H1 (cell line): ENCODE data around the gene SLC43A2. TPM values are rescaled to one million over a fixed set of nuclear protein-coding genes. Genes with fewer than 3 reads are reported as not detected.

Experiments
- CTCF ChIA-PET: fragments of 300-600 bp; sonication (Branson Sonifier 250); formaldehyde crosslinking; loops from one replicate; lab custom pipeline; 2021; ENCODE audit not compliant: partially characterized antibody; lab: Charles Lee
- POLR2A ChIA-PET: fragments of 300-600 bp; sonication (Branson Sonifier 250); formaldehyde crosslinking; loops from one replicate; lab custom pipeline; 2021; ENCODE audit warnings: inconsistent platforms; ENCODE audit not compliant: partially characterized antibody; lab: Charles Lee
- DNase-seq, 2 experiments: peaks; one replicate each; pipeline versions ENCODE4 v3.0.0 to v3.0.0-alpha.2; 2010 to 2022; ENCODE audit warnings: low spot score in 2 of 2, low read depth in 1 of 2, mixed read lengths in 1 of 2
- FAIRE-seq: peaks from 2 replicates; lab custom pipeline; 2011; peaks lifted over from hg19 to GRCh38; lab: Jason Lieb, UNC
- H2AFZ ChIP-seq: 2 replicates; pipeline ENCODE4 v1.8.1; 2012; ENCODE audit warnings: low read length, inconsistent platforms
- H2AK5ac ChIP-seq: 2 replicates; pipeline ENCODE4 v1.6.1; 2013; ENCODE audit warnings: low read depth, low read length
- H2BK120ac ChIP-seq: replicated peaks from 2 replicates; pipeline ENCODE3; 2013; ENCODE audit warnings: low read depth, low read length, inconsistent platforms
- H2BK12ac ChIP-seq: 2 replicates; pipeline ENCODE4 v1.6.1; 2013; ENCODE audit warnings: low read depth, low read length
- H2BK15ac ChIP-seq: 2 replicates; pipeline ENCODE4 v1.6.1; 2013; ENCODE audit warnings: low read length
- H2BK20ac ChIP-seq: 2 replicates; pipeline ENCODE4 v1.6.1; 2013; ENCODE audit warnings: low read length
- H2BK5ac ChIP-seq: 2 replicates; pipeline ENCODE4 v1.6.1; 2013; ENCODE audit warnings: low read depth, low read length
- H3K14ac ChIP-seq: 2 replicates; pipeline ENCODE4 v1.6.1; 2013; ENCODE audit warnings: inconsistent platforms; ENCODE audit not compliant: insufficient read length
- H3K18ac ChIP-seq: 2 replicates; pipeline ENCODE4 v1.6.1; 2013; ENCODE audit warnings: low read length; ENCODE audit errors: extremely low read depth
- H3K23ac ChIP-seq: 2 replicates; pipeline ENCODE4 v1.6.1; 2013; ENCODE audit warnings: inconsistent platforms; ENCODE audit not compliant: insufficient read length
- H3K23me2 ChIP-seq: 2 replicates; pipeline ENCODE4 v1.6.1; 2013; ENCODE audit warnings: low read depth, low read length
- H3K27ac ChIP-seq: 2 replicates; pipeline ENCODE4 v1.6.1; 2011; ENCODE audit warnings: low read depth, low read length, inconsistent platforms
- H3K27me3 ChIP-seq, 4 experiments: replicated peaks in 1 of 4; 1 replicate in 1 of 4; 2 replicates in 3 of 4; pipeline versions ENCODE4 v1.6.1 to v1.8.1; 2011 to 2013; ENCODE audit warnings: low read length in 3 of 4, mild to moderate bottlenecking in 3 of 4, inconsistent platforms in 2 of 4, mixed read lengths in 2 of 4, moderate library complexity in 1 of 4; ENCODE audit not compliant: control insufficient read depth in 3 of 4, insufficient read depth in 3 of 4; ENCODE audit errors: extremely low read depth in 1 of 4
- H3K36me3 ChIP-seq, 4 experiments: 2 replicates each; pipeline versions ENCODE4 v1.6.1 to v1.8.1; 2011 to 2013; ENCODE audit warnings: mild to moderate bottlenecking in 4 of 4, low read length in 3 of 4, moderate library complexity in 2 of 4, control low read depth in 1 of 4, inconsistent platforms in 1 of 4; ENCODE audit not compliant: insufficient read depth in 4 of 4, control insufficient read depth in 2 of 4
- H3K4ac ChIP-seq: replicated peaks from 2 replicates; pipeline ENCODE3; 2013; ENCODE audit warnings: low read length, low read depth, mixed read lengths, inconsistent platforms; ENCODE audit not compliant: insufficient read length
- H3K4me1 ChIP-seq, 4 experiments: replicated peaks in 1 of 4; 1 replicate in 1 of 4; 2 replicates in 3 of 4; pipeline versions ENCODE4 v1.6.1 to v1.8.1; 2011 to 2013; ENCODE audit warnings: low read length in 3 of 4, inconsistent platforms in 2 of 4, mixed read lengths in 1 of 4; ENCODE audit not compliant: insufficient read depth in 4 of 4, control insufficient read depth in 3 of 4
- H3K4me2 ChIP-seq, 2 experiments: 2 replicates each; pipeline versions ENCODE4 v1.6.1 to v1.8.1; 2011 to 2013; ENCODE audit warnings: low read depth in 2 of 2, low read length in 2 of 2, control low read depth in 1 of 2, inconsistent platforms in 1 of 2, mild to moderate bottlenecking in 1 of 2; ENCODE audit not compliant: insufficient read depth in 1 of 2
- H3K4me3 ChIP-seq, 4 experiments: fragments of 200-600, 300-600 bp in 1 of 4; sonication (generic), shearing (Covaris generic), sonication (Bioruptor Twin) in 1 of 4; 2 replicates each; pipeline versions ENCODE4 v1.5.1 to v1.8.1; 2011 to 2016; ENCODE audit warnings: low read length in 4 of 4, low read depth in 3 of 4, control low read depth in 2 of 4, inconsistent platforms in 2 of 4, mild to moderate bottlenecking in 2 of 4, mixed read lengths in 1 of 4, moderate library complexity in 1 of 4; ENCODE audit not compliant: insufficient read depth in 2 of 4; ENCODE audit errors: extremely low read depth in 1 of 4
- H3K56ac ChIP-seq: replicated peaks from 2 replicates; pipeline ENCODE3; 2013; ENCODE audit warnings: low read depth, mild to moderate bottlenecking, mixed read lengths, low read length, inconsistent platforms; ENCODE audit not compliant: insufficient read length
- H3K79me1 ChIP-seq: 2 replicates; pipeline ENCODE4 v1.6.1; 2013; ENCODE audit warnings: low read depth, low read length, control low read depth
- H3K79me2 ChIP-seq, 2 experiments: 2 replicates each; pipeline versions ENCODE4 v1.6.1 to v1.8.1; 2012 to 2013; ENCODE audit warnings: low read length in 2 of 2, mild to moderate bottlenecking in 2 of 2, inconsistent platforms in 1 of 2; ENCODE audit not compliant: insufficient read depth in 2 of 2, control insufficient read depth in 1 of 2
- H3K9ac ChIP-seq, 4 experiments: replicated peaks in 1 of 4; 1 replicate in 1 of 4; 2 replicates in 3 of 4; pipeline versions ENCODE4 v1.6.1 to v1.8.1; 2011 to 2013; ENCODE audit warnings: low read depth in 3 of 4, low read length in 3 of 4, control low read depth in 2 of 4, mild to moderate bottlenecking in 2 of 4, moderate library complexity in 2 of 4, inconsistent platforms in 1 of 4; ENCODE audit errors: extremely low read depth in 1 of 4
- H3K9me3 ChIP-seq, 2 experiments: 2 replicates each; pipeline versions ENCODE4 v1.6.1 to v1.8.1; 2012 to 2013; ENCODE audit warnings: mild to moderate bottlenecking in 2 of 2, moderate library complexity in 2 of 2, control low read depth in 1 of 2, inconsistent platforms in 1 of 2, low read depth in 1 of 2, low read length in 1 of 2, mixed read lengths in 1 of 2; ENCODE audit not compliant: insufficient read depth in 2 of 2
- H4K20me1 ChIP-seq, 2 experiments: replicated peaks in 1 of 2; 2 replicates each; pipeline versions ENCODE3 to v1.8.1; 2011 to 2013; ENCODE audit warnings: inconsistent platforms in 2 of 2, low read length in 2 of 2, mild to moderate bottlenecking in 1 of 2; ENCODE audit not compliant: insufficient read depth in 2 of 2, control insufficient read depth in 1 of 2
- H4K5ac ChIP-seq: 2 replicates; pipeline ENCODE4 v1.6.1; 2013; ENCODE audit warnings: low read length, low read depth, mixed read lengths, inconsistent platforms; ENCODE audit not compliant: insufficient read length
- H4K8ac ChIP-seq: 2 replicates; pipeline ENCODE4 v1.8.0; 2013; ENCODE audit warnings: mild to moderate bottlenecking, moderate library complexity, low read length, inconsistent platforms; ENCODE audit not compliant: insufficient read depth; ENCODE audit errors: extremely low read depth
- H4K91ac ChIP-seq: replicated peaks from 2 replicates; pipeline ENCODE3; 2013; ENCODE audit warnings: low read length, mixed read lengths, inconsistent platforms; ENCODE audit not compliant: insufficient read length
- BRCA1 ChIP-seq: IDR thresholded peaks from 2 replicates; pipeline ENCODE4 v1.6.1; 2012; ENCODE audit warnings: low read depth, low read length, improper control_type of control experiment
- CBX5 ChIP-seq: fragments of 300-800, 300-1000 bp; sonication (generic); IDR thresholded peaks from 2 replicates; pipeline ENCODE4 v1.7.1; 2016; ENCODE audit warnings: antibody characterized with exemption, low read length, low read depth
- CTBP2 ChIP-seq: IDR thresholded peaks from 2 replicates; pipeline ENCODE4 v1.7.0; 2011; ENCODE audit warnings: borderline replicate concordance, mild to moderate bottlenecking, moderate library complexity, mixed read lengths, low read length; ENCODE audit not compliant: insufficient read depth, insufficient read length
- EZH2 ChIP-seq: fragments of 200-600 bp; sonication (generic); IDR thresholded peaks from 2 replicates; pipeline ENCODE4 v1.7.1; 2012; ENCODE audit warnings: low read depth, mild to moderate bottlenecking, moderate library complexity, low read length, inconsistent platforms; ENCODE audit not compliant: severe bottlenecking
- JUN ChIP-seq: IDR thresholded peaks from 2 replicates; pipeline ENCODE4 v1.6.1; 2011; ENCODE audit warnings: low read depth, mild to moderate bottlenecking, improper control_type of control experiment, low read length
- NANOG ChIP-seq: IDR thresholded peaks from 2 replicates; pipeline ENCODE4 v1.6.1; 2011; ENCODE audit warnings: low read length, low read depth, mild to moderate bottlenecking, inconsistent platforms; ENCODE audit not compliant: insufficient read depth, poor library complexity, severe bottlenecking
- POLR2A ChIP-seq, 2 experiments: IDR thresholded peaks; 1 replicate in 1 of 2; 2 replicates in 1 of 2; pipeline ENCODE4 v1.6.1; 2011; ENCODE audit warnings: low read depth in 2 of 2, low read length in 2 of 2, mild to moderate bottlenecking in 2 of 2; ENCODE audit errors: control extremely low read depth in 1 of 2
- POU5F1 ChIP-seq: IDR thresholded peaks from 2 replicates; pipeline ENCODE4 v1.6.1; 2011; ENCODE audit warnings: low read depth, mild to moderate bottlenecking, low read length, moderate library complexity
- RFX5 ChIP-seq: IDR thresholded peaks from 2 replicates; pipeline ENCODE4 v1.6.1; 2011; ENCODE audit warnings: low read depth, low read length, improper control_type of control experiment, borderline replicate concordance
- SIRT6 ChIP-seq: IDR thresholded peaks from one replicate; pipeline ENCODE4 v1.7.1; 2012; ENCODE audit warnings: low read length, inconsistent platforms
- SP4 ChIP-seq: IDR thresholded peaks from 2 replicates; pipeline ENCODE4 v1.6.1; 2012; ENCODE audit warnings: low read length, inconsistent platforms
- SRF ChIP-seq: IDR thresholded peaks from 2 replicates; pipeline ENCODE4 v1.6.1; 2011; ENCODE audit warnings: mild to moderate bottlenecking, low read depth, low read length, moderate library complexity
- TBP ChIP-seq: IDR thresholded peaks from 2 replicates; pipeline ENCODE4 v1.6.1; 2011; ENCODE audit warnings: low read depth, low read length, improper control_type of control experiment
- TCF12 ChIP-seq: IDR thresholded peaks from 2 replicates; pipeline ENCODE4 v1.6.1; 2011; ENCODE audit warnings: low read depth, mild to moderate bottlenecking, low read length
- WGBS, 2 experiments: shearing (Covaris generic) in 1 of 2; methylation state at CpG; one replicate each; pipeline versions ENCODE4 v1.1.6 to v1.1.7; 2013 to 2015; ENCODE audit warnings: low lambda C conversion rate in 2 of 2, mixed read lengths in 2 of 2, inconsistent platforms in 1 of 2, low coverage in 1 of 2, missing lambda C conversion rate in 1 of 2; ENCODE audit not compliant: insufficient replicate concordance in 2 of 2, insufficient coverage in 1 of 2, insufficient read length in 1 of 2; ENCODE audit errors: extremely low coverage in 1 of 2, missing lambda C conversion rate in 1 of 2; 5-methylcytosine and 5-hydroxymethylcytosine counted together
- polyA plus RNA-seq, 7 experiments: library from polyadenylated mRNA; depleted of rRNA in 3 of 7; stranded (reverse) in 5 of 7; unstranded in 2 of 7; fragments of >200 nt in 5 of 7; fragments of 200-250 nt in 2 of 7; gene quantifications; 1 replicate in 5 of 7; 2 replicates in 1 of 7; 4 replicates in 1 of 7; pipeline versions ENCODE4 v1.2.1 to v1.2.3, GENCODE V29; 2011 to 2013; ENCODE audit warnings: missing spikeins in 2 of 7, mixed read lengths in 2 of 7
- total RNA-seq: library from RNA; stranded (reverse); fragmentation: NEBNext Ultra II Directional; extraction: Animal tissue kit (Norgen Biotek cat#: 25700); gene quantifications from 2 replicates; pipeline ENCODE4 v1.2.1, GENCODE V29; 2021
- TF ChIP-seq, protein P1 (sequence below): IDR thresholded peaks from 2 replicates; pipeline ENCODE4 v1.6.1; 2012; ENCODE audit warnings: inconsistent platforms

The SLC43A2 gene
- total and polyA plus RNA-seq, 2 of the 8 experiments (the other 6 are each of a cell fraction or from before 2014, with no cell fraction given), result 6.6 to 10.5 TPM

DNA sequence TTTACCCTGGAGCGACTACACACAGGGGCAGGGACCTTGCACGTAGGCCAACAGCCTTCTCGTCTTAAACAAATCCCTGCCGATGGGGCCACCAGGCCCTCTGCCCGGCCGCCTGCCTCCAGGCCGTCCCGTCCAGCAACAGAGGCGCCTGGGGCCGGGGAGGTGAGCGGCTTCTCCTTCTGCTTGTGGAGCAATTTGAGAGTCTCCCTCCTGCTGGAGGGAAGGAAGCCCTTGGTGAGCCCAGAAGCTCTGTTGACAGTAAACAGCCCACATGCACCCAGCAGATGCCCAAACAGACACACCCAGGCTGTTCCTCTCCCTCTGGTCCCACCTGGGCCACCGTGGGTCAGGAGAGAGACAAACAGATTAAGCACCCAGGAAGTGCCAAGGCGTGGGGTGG lies 8.1 kb downstream of the SLC43A2 start:
- no peak overlapping the region for H3K4me3 ChIP-seq
- no peaks in the 10 kb centered on the region; the same call in 1 of the 2 replicates for H3K79me1 ChIP-seq
- no peaks in the 10 kb centered on the region for H3K36me3 ChIP-seq
- no peak overlapping the region for H3K14ac ChIP-seq
- no peak for FAIRE-seq
- no peaks in the 10 kb centered on the region for H3K27me3 ChIP-seq
- H3K79me2 ChIP-seq, result no peaks in the 10 kb centered on the region
- H2AFZ ChIP-seq, result no peak overlapping the region; the same call in 1 of the 2 replicates
- no peak overlapping the region for H2BK120ac ChIP-seq
- no peak overlapping the region for H2BK12ac ChIP-seq
- H3K4me1 ChIP-seq, result peaks cover 0 to 4% (median 0%) of the 10 kb centered on the region in 4 experiments; a peak in 3 of 7 replicates
- H3K4me2 ChIP-seq, result no peak overlapping the region
- H2BK15ac ChIP-seq, result no peak overlapping the region
- no peak overlapping the region for H4K5ac ChIP-seq
- H4K20me1 ChIP-seq, result no peaks in the 10 kb centered on the region
- H3K23me2 ChIP-seq, result no peaks in the 10 kb centered on the region
- ChIA-PET POLR2A (interaction anchor here (1.4 to 2.5 kb wide), 2 partner anchors 10 to 47 kb away, joined by 4 to 7 read pairs; no protein-coding TSS in a partner anchor), CTCF (interaction anchor here (1.5 to 1.6 kb wide), 2 partner anchors 8 to 88 kb away, joined by 3 to 4 read pairs; no protein-coding TSS in a partner anchor)
- H2BK20ac ChIP-seq, result no peak overlapping the region
- H4K8ac ChIP-seq, result no peak overlapping the region
- H4K91ac ChIP-seq, result no peak overlapping the region
- no peak overlapping the region for H2AK5ac ChIP-seq
- H2BK5ac ChIP-seq, result no peak overlapping the region
- H3K9me3 ChIP-seq, result no peaks in the 10 kb centered on the region
- H3K56ac ChIP-seq, result no peak overlapping the region
- H3K23ac ChIP-seq, result no peak overlapping the region
- no peak for DNase-seq
- H3K27ac ChIP-seq, result no peak overlapping the region
- 79% methylated on average over 13 of the region's 13 CpGs; no CpG with 5 or more reads in 1 of the 2 experiments for WGBS, 2 experiments
- no peak overlapping the region for H3K18ac ChIP-seq
- no peak overlapping the region for H3K4ac ChIP-seq
- no peak overlapping the region for H3K9ac ChIP-seq
- TF ChIP-seq TBP (no peak), TCF12 (no peak), EZH2 (no peak), CTBP2 (no peak), POLR2A (IDR thresholded peaks at IDR 0.05; ENCODE audit: control extremely low read depth in 1 of 2, low read depth in 2 of 2, low read length in 2 of 2) (no peak), JUN (no peak), RFX5 (no peak), POU5F1 (no peak), SP4 (no peak), SRF (no peak), SIRT6 (no peak), NANOG (no peak), BRCA1 (no peak), CBX5 (no peak)
- TF ChIP-seq, protein P1, sequence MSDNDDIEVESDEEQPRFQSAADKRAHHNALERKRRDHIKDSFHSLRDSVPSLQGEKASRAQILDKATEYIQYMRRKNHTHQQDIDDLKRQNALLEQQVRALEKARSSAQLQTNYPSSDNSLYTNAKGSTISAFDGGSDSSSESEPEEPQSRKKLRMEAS, result no peak
